Measurements from ENCODE around the gene MAL. TPM values are rescaled to one million over a fixed set of nuclear protein-coding genes. Genes with fewer than 3 reads are reported as not detected.

Gene MAL
- total RNA-seq, 1 donor from 2014 or later, result 504 TPM

- no peak for DNase-seq (ENCODE audit: low read depth)
Observed at GRCh38 chr2:95048825-95049682, 23.5 kb downstream of the MAL start.

GRCh38 chr2:95049683-95049955, 24.1 kb downstream of the MAL start:
- no peak for DNase-seq (ENCODE audit: low read depth)

DNA sequence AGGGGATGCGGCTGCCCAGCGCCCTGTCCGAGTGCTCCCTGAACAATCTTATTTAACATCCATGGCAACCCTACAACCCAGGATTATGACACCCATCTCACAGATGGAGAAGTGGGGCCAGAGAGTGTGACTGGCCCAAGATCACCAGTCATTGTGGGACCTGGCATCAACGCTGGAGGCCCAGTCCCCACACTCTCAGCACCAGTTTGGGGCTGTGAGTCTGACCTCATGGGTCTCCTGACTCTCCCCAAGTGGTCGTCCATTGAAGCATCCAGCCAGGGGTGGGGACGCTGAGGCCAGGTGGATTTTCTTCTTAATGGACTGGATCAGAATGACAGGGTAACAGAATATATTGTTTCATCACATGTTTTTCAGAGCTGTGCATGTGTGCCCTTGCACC, 24.5 kb downstream of the MAL start:
- no peak for DNase-seq (ENCODE audit: low read depth)

DNA sequence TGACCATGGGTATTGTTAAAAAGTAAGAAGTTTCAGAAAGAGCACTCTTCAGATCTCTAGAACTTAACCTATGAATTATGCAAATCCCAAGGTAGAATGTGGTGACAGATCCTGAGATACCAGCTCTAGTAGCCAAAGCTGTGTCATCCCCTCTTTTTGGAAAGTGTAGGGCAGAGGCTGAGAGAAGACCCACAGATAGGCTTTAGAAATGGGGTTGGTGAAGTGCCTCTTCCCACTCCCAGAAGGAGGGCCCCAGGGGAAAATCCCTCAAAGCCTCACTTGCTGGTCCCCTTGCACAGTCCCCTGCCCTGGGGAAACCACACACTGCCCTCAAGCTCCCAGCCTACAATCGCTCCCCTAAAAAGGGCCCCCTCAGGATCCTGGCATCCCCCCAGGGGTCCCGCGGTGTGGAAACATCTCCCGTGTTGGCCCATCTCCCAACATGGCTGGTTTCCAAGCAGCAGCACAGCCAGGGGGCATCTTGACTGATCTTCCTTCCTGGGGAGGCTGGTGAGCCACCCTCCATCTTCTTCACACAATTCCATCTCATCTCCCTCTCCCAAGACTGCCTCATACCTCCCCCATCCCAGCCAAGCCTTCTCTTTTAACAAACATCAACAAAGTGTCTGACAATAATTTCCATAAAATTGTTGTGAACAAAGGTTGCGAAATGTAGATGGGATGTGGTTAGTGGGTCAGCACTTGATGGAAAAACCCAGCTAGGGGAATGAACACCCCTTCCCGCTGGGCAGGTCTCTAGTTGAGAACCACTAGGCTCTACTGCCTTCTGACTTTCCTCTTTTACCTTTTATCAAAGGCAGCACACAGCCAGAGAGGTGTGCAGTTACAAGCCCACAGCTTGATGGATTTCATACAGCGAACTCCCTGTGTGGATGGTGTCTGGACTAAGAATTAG, 25.1 kb downstream of the MAL start:
- DNase-seq (ENCODE audit: low read depth), result peak; percentile 71

- no peak for DNase-seq (ENCODE audit: low read depth)
Observed at GRCh38 chr2:95051626-95052025, 26.1 kb downstream of the MAL start.

DNA sequence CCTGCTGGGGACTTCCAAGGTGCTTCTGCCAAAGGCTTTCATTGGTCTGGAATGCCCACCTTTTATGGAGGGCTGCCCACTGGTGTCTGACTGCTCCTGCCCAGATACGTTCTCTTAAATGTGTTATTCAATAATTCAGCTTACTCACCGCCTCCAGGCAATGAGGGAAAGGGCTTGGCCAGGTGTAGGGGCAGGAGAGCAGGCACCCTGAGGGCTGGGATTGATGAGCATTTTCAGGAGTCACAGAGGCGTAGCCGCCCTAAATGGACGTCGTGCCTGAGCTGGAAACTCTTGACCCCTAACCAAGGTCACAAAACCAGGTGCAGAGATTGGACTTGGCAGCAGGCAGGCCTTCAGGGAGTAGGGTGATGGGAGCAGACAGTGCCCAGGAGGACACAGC, 26.8 kb downstream of the MAL start:
- peak; percentile 97 for DNase-seq (ENCODE audit: low read depth)

- DNase-seq (ENCODE audit: low read depth), result no peak
Observed at GRCh38 chr2:95052804-95053479, 27.4 kb downstream of the MAL start.

DNA sequence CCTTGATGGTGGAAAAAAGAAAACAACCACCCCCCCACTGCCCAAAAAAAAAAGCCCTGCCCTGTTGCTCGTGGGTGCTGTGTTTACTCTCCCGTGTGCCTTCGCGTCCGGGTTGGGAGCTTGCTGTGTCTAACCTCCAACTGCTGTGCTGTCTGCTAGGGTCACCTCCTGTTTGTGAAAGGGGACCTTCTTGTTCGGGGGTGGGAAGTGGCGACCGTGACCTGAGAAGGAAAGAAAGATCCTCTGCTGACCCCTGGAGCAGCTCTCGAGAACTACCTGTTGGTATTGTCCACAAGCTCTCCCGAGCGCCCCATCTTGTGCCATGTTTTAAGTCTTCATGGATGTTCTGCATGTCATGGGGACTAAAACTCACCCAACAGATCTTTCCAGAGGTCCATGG, 28.0 kb downstream of the MAL start:
- DNase-seq (ENCODE audit: low read depth), result no peak

DNA sequence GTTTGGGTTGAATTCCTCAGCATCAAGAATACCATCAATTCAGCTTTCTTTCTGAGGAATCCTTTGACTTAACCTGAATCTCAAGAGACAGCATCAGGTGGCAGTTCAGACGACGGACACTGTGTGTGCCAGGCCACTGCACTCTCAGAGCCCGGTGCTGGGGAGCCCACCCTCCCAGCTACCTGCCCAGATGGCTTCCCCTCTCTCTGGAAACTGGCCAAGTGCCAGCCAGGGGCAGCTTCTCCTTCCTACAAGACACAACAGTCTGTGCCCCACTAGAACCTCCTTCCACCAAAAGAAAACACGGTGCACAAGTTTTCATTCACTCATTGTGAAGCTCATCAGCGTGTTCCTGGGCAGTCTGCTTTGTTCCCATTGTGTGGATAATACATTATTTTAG, 28.5 kb downstream of the MAL start:
- DNase-seq (ENCODE audit: low read depth), result no peak

DNA sequence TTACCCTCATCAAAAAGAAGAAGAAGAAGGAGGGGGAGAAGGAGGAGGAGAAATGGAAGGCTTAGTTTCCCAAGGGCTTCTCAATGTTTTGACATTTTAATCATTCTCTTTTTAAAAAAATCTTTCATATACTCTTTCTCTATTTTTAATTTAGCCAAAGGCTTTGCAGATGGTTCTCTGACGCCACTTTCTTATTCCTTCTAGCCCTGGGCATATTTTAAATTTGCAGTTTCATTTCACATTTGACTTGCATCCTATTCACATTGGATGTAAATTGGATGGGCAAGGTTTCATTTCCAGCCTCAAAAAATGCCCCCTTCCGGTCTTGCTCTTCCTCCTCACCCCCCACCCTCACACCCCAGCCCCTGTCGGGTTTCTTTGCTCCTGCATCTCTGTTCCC, 29.8 kb downstream of the MAL start:
- no peak for DNase-seq (ENCODE audit: low read depth)

DNA sequence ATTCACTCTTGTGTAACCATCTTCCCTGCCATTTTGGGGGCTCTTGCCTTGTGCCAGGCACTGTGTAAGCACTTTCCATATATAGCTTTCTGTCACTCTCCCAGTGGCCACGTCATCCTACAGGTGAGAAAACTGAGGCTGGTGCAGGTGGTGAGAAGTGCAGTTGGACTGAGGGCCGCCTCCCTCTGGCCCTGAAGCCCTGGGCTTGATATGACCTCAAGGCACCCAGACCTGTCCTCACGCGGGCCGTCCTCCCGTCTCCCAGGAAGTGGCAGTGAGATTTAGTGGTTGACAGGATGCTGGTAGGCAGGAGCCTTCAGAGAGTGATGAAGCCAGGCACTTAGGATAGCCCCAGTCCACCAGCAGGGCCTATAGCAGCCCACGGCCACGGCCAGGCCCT, 30.5 kb downstream of the MAL start:
- DNase-seq (ENCODE audit: low read depth), result no peak

DNA sequence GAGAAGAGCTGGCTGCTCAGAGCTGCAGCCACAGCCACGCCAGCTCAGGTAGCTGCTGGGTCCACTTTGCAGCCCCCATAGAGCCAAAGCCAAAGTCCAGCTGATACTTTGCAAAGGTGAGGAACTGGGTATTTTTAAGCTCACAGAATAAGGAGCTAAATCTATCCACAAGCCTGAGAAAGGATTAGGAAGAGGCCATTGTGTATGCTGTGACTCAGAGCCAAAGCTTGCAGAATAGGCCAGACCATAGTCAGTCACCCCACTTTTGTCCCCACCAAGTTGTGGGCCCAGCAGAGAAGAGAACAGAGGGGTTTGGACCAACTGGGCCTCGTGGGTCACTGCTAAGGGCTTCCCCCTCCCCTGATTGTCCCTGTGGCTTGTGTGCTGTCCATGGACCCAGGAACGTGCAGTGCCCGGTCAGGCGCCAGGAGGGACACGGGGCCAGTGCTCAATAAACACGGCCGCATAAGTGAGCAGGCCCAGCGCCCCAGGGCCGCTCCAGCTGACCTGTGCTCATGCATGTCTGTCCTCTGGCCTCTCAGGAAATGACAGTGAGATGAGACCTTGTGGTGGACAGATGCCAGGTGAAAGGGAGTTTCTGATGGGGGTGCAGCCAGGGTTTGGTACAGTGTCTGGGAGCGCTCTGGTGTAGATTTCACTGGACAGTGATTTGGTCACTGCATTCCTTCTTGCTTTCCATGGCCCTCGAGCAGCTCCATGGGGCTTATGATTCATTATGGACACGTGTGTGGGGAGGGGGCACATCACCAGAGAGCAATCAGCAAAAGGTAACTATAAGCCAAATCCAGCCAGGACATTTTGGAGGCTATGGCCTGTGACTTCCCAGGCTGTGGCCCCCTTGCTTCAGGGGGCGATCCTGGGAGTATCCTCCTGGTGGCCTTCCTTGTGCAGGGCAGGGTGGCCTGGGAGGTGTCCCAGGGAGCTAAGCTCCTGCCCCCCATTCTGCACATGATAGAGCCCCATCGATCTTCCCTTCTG, 31.3 kb downstream of the MAL start:
- peak; percentile 85 for DNase-seq (ENCODE audit: low read depth)

DNA sequence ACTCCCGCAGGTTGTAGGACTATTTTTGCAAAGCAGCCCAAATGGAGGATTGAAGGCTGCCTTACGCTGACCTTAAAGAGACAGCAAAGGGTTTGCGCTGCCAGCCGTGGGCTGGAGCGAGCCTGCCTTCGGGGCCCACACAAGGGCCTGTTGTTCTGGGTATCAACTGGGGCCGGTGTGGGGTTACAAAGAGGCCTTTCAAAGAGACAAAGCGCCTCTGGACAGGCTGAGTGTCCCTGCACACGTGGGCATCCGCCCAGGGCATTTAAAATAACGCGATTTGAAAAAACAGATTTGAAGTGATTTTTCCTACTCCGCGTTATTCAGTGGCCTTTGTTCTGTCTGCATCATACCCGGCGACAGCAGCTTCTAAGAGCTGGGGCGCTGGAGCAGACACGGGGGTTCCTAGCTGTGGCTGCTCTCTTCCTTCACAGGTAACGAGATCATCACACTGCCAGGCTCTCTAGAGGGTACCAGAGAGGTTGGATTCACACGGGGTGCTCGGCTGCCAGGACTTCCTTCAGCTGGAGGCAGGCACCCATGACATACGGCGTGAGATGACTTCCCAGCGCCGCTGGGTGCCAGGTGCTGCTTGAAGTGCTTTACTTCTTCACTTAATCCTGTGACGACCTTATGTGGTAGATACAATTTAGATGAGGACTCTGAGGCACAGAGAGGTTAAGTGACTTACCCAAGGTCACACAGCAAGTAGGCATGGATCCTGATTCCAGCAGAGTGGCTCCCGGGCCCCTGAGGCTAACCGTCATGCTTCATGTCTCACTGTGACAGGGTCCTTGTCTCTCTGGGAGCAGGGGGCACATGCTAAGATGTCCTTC, 32.2 kb downstream of the MAL start:
- no peak for DNase-seq (ENCODE audit: low read depth)

- no peak for DNase-seq (ENCODE audit: low read depth)
Observed at GRCh38 chr2:95058466-95058988, 33.0 kb downstream of the MAL start.

- DNase-seq (ENCODE audit: low read depth), result peak; percentile 99
Observed at GRCh38 chr2:95058989-95059641, 33.6 kb downstream of the MAL start.

GRCh38 chr2:95059656-95060370, 34.3 kb downstream of the MAL start:
- DNase-seq (ENCODE audit: low read depth), result no peak

GRCh38 chr2:95060446-95061118, 35.1 kb downstream of the MAL start:
- no peak for DNase-seq (ENCODE audit: low read depth)

GRCh38 chr2:95061119-95061512, 35.6 kb downstream of the MAL start:
- DNase-seq (ENCODE audit: low read depth), result no peak
